Measurements from ENCODE around the gene PACSIN2.

Gene PACSIN2

GRCh38 chr22:42966497-42966896 lies 48.5 kb downstream of the PACSIN2 start:
- Histone ChIP-seq H3K27ac (no peak overlapping the region), H2AFZ (no peak overlapping the region), H3K79me2 (peaks cover 3% of the 10 kb centered on the region), H3K4me3 (ENCODE audit: low read depth, low read length) (no peak overlapping the region), H3K27me3 (ENCODE audit: control insufficient read depth, insufficient read depth, low read length) (no peaks in the 10 kb centered on the region), H3K9ac (no peak overlapping the region), H3K36me3 (ENCODE audit: control insufficient read depth, insufficient read depth, low read length) (no peaks in the 10 kb centered on the region), H3K4me1 (no peaks in the 10 kb centered on the region), H3K9me3 (ENCODE audit: control insufficient read depth, low read length) (no peaks in the 10 kb centered on the region), H3K4me2 (ENCODE audit: low read length) (no peak overlapping the region)
- no peak for TF ChIP-seq CTCF (IDR thresholded peaks at IDR 0.05)

GRCh38 chr22:42964994-42965699 lies 49.8 kb downstream of the PACSIN2 start:
- H3K27me3 ChIP-seq (ENCODE audit: control insufficient read depth, insufficient read depth, low read length) = no peaks in the 10 kb centered on the region
- peaks cover 3% of the 10 kb centered on the region for H3K79me2 ChIP-seq
- no peak overlapping the region for H3K27ac ChIP-seq
- no peak overlapping the region for H3K4me3 ChIP-seq (ENCODE audit: low read depth, low read length)
- no peaks in the 10 kb centered on the region for H3K4me1 ChIP-seq
- H2AFZ ChIP-seq = no peak overlapping the region
- no peak for TF ChIP-seq CTCF (IDR thresholded peaks at IDR 0.05)
- H3K9ac ChIP-seq = no peak overlapping the region
- H3K4me2 ChIP-seq (ENCODE audit: low read length) = no peak overlapping the region
- no peaks in the 10 kb centered on the region for H3K9me3 ChIP-seq (ENCODE audit: control insufficient read depth, low read length)
- H3K36me3 ChIP-seq (ENCODE audit: control insufficient read depth, insufficient read depth, low read length) = no peaks in the 10 kb centered on the region

GRCh38 chr22:42963231-42963595 lies 51.7 kb downstream of the PACSIN2 start:
- Histone ChIP-seq H3K4me3 (ENCODE audit: low read depth, low read length) (no peak overlapping the region), H3K27ac (no peak overlapping the region), H3K4me1 (no peaks in the 10 kb centered on the region), H3K79me2 (peaks cover 6% of the 10 kb centered on the region), H3K27me3 (ENCODE audit: control insufficient read depth, insufficient read depth, low read length) (no peaks in the 10 kb centered on the region), H3K36me3 (ENCODE audit: control insufficient read depth, insufficient read depth, low read length) (no peaks in the 10 kb centered on the region), H3K9ac (no peak overlapping the region), H3K9me3 (ENCODE audit: control insufficient read depth, low read length) (no peaks in the 10 kb centered on the region), H2AFZ (no peak overlapping the region), H3K4me2 (ENCODE audit: low read length) (no peak overlapping the region)
- no peak for TF ChIP-seq CTCF (IDR thresholded peaks at IDR 0.05)

GRCh38 chr22:42962295-42963230 lies 52.4 kb downstream of the PACSIN2 start:
- Histone ChIP-seq H3K36me3 (ENCODE audit: control insufficient read depth, insufficient read depth, low read length) (no peaks in the 10 kb centered on the region), H3K4me1 (no peaks in the 10 kb centered on the region), H3K79me2 (peaks cover 8% of the 10 kb centered on the region), H3K4me2 (ENCODE audit: low read length) (no peak overlapping the region), H3K9me3 (ENCODE audit: control insufficient read depth, low read length) (no peaks in the 10 kb centered on the region), H2AFZ (no peak overlapping the region), H3K4me3 (ENCODE audit: low read depth, low read length) (no peak overlapping the region), H3K9ac (no peak overlapping the region), H3K27ac (no peak overlapping the region), H3K27me3 (ENCODE audit: control insufficient read depth, insufficient read depth, low read length) (no peaks in the 10 kb centered on the region)
- TF ChIP-seq CTCF (IDR thresholded peaks at IDR 0.05) = no peak

All from parathyroid adenoma (tissue), 2 donors.